Fibroblast of peridontal ligament (primary cell): Measurements from ENCODE around the gene ZMYM4.
"Not testable (repeated sequence)": the region's sequence is repeated elsewhere in the genome, so short reads cannot be mapped to it uniquely, and the experiment has no call there.

Experiments
- DNase-seq: peaks from one replicate; pipeline ENCODE4 v3.0.0-alpha.2; 2010; ENCODE audit errors: extremely low read depth

ZMYM4 gene

GRCh38 chr1:35452106-35452774 is 183.7 kb downstream of the ZMYM4 start:
- peak; percentile 93 for DNase-seq

- no peak for DNase-seq
These were observed 184.5 kb downstream of the ZMYM4 start for GRCh38 chr1:35453031-35453430.

GRCh38 chr1:35454176-35454575 is 185.7 kb downstream of the ZMYM4 start:
- DNase-seq: no peak

DNA sequence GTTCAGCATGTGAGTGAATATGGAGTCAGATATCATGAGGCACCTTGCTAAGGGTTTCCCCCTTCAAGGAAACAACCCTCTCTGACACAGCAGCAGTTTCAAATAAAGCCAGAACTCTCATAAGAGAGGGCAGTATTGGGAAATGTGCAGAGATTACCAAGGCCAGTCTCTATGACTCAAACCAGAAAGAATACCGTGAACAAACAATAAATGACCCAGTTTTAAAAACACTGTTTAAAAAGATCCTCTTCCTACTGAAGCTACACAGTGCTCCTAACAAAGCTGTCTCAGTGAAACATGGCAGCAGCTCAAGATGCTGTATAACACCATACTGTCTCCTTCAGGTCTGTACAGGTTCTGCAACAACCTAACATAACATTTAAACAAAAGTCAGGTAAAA is 186.1 kb downstream of the ZMYM4 start:
- peak; percentile 90 for DNase-seq

GRCh38 chr1:35460796-35461195 is 192.3 kb downstream of the ZMYM4 start:
- no peak for DNase-seq

DNA sequence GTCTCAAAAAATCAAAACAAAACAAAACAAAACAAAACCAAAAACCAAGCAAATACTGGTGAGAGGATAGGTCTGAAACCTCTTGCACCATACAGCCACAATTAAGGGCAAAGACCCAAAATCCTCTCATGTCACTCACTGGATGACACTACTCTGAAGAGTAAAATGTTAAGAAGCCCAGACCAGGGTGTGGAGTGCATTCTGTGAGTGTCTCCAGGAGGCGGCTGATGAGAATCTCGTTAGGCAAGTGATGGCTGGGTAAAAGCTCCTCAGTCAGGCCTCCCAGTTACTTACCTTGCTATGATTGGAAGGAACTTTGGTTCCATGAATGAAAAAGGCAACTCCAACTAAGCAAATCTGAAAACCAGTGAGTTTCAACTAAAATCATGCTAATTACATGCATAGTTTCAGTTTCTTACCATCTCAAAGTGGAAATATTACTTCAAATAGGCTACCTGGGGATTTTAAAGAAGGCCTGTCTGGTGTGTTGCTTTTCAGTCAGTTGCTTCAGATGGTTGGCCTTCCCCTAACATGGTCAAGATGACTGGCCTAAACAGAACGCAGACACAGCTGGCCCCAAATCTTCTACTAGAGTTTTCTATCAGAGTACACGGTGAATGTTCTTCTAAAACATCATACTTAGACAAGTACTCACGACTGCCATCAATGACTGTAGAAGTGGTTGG is 193.6 kb downstream of the ZMYM4 start:
- DNase-seq: no peak

GRCh38 chr1:35463232-35463631 is 194.7 kb downstream of the ZMYM4 start:
- no peak for DNase-seq

DNA sequence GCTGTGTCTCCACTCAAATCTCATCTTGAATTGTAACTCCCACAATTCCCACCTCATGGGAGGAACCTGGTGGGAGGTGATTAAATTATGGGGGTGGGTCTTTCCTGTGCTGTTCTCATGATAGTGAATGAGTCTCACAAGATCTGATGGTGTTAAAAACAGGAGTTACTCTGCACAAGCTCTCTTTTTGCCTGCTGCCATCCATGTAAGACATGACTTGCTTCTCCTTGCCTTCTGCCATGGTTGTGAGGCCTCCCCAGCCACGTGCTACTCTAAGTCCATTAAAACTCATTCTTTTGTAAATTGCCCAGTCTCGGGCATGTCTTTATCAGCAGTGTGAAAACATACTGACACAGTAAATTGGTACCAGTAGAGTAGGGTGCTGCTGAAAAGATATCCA is 195.2 kb downstream of the ZMYM4 start:
- DNase-seq: not testable (repeated sequence)

DNA sequence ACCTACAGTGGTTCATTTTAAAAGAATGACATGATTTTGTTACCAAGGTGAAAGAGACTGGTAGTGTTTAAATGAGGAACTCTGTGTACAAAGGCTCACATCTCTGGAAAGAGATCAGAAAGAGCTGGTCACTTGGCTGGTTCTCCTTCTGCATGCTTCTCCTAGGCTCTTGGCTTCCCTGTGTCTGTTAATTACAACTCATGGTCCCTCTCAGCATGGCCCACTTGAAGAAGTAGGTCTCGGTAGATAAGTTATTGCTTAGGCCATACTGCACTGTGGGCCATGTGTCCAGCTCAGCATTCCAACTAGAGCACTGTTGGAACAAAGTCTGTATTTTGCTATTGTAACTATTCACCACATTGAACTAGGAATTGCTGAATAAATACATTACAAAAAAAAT is 197.6 kb downstream of the ZMYM4 start:
- DNase-seq: no peak

DNA sequence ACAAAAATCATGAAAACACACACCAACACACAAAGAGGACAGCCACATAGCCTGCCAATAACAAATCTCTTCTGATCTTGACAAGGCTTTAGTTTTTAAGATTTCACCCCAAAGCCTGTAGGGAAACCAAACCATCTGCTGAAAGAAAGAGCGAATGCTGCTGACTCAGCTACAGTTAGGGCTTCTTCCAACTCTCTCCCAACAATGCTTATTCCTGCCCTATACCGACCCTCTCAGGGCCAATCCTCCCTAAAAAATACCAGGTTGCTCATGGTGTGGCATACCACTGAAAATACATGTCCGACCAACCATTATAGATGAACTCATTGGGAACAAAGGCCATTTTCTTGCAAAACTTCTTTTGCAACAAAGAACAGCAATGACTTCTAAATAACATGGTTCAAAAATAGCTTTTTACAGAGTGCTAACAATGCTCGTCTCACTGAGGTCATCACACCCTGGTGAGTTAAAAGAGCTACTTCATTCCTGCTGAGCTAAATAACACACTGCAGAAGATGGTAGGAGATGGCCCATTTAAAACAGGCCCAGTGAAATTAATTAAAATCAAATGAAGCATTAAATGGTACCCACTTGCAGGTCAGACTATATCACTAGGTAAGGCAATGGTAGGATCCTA is 202.6 kb downstream of the ZMYM4 start:
- no peak for DNase-seq
